ENCODE measurements around the gene ANKDD1A.

ANKDD1A gene

DNA sequence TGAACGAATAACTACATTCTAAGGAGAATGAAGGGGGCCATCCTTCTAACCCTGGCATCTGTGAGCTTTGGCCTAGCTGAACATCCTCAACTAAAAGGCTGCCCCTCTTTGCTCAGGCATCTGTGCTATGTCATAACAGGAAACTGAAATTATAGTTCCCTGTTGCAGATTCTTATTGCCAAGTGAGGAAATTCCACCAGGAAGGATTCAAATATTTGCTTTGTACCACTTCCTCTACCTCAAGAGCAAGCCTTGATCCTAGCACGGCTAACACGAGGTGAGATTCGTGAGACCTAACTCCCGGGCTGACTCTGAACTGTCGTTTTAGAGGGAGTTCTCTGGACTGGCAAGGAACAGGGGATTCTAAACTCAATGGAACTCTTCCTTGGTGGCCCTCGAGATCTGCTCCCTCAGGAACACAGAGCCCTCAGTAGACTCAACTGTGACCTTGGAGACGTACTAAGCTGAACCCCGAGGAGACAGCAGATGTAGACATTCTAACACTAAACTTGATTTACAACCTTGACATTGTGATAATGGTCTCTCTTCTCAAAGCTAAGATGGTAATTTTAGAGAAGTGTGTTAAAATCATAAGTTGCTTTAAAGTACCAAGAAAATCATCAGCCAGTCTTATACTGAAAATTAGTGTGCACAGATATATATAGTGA lies 73.8 kb downstream of the ANKDD1A start:
- Histone ChIP-seq H3K36me3 (ENCODE audit: control insufficient read depth in 2 of 2, insufficient read depth in 1 of 2, low read length in 2 of 2) (no peaks in the 10 kb centered on the region; a peak in 1 of 3 replicates), H3K27ac (ENCODE audit: extremely low read depth, low read depth, low read length) (no peak overlapping the region), H3K4me1 (ENCODE audit: control insufficient read depth, insufficient read depth, low read length) (no peaks in the 10 kb centered on the region), H3K9me3 (ENCODE audit: control insufficient read depth, insufficient read depth, low read depth, low read length) (no peaks in the 10 kb centered on the region), H3K4me3 (ENCODE audit: low read depth, low read length) (no peak overlapping the region)
- POLR2A ChIA-PET = no interaction called here
- TF ChIP-seq TRIM28 (IDR thresholded peaks at IDR 0.05; ENCODE audit: borderline replicate concordance, low read length) = no peak
- TF ChIP-seq ZNF510 (tag by site-specific recombination; IDR thresholded peaks at IDR 0.05; ENCODE audit: insufficient replicate concordance) = no peak
- no peak for TF ChIP-seq MEIS1 (CRISPR knock-in tag; IDR thresholded peaks at IDR 0.05; ENCODE audit: borderline replicate concordance)
- TF ChIP-seq, protein P1, sequence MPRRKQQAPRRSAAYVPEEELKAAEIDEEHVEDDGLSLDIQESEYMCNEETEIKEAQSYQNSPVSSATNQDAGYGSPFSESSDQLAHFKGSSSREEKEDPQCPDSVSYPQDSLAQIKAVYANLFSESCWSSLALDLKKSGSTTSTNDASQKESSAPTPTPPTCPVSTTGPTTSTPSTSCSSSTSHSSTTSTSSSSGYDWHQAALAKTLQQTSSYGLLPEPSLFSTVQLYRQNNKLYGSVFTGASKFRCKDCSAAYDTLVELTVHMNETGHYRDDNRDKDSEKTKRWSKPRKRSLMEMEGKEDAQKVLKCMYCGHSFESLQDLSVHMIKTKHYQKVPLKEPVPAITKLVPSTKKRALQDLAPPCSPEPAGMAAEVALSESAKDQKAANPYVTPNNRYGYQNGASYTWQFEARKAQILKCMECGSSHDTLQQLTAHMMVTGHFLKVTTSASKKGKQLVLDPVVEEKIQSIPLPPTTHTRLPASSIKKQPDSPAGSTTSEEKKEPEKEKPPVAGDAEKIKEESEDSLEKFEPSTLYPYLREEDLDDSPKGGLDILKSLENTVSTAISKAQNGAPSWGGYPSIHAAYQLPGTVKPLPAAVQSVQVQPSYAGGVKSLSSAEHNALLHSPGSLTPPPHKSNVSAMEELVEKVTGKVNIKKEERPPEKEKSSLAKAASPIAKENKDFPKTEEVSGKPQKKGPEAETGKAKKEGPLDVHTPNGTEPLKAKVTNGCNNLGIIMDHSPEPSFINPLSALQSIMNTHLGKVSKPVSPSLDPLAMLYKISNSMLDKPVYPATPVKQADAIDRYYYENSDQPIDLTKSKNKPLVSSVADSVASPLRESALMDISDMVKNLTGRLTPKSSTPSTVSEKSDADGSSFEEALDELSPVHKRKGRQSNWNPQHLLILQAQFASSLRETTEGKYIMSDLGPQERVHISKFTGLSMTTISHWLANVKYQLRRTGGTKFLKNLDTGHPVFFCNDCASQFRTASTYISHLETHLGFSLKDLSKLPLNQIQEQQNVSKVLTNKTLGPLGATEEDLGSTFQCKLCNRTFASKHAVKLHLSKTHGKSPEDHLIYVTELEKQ (tag by site-specific recombination; IDR thresholded peaks at IDR 0.05; ENCODE audit: borderline replicate concordance) = no peak
- no peak for TF ChIP-seq ZNF311 (tag by site-specific recombination; IDR thresholded peaks at IDR 0.05; ENCODE audit: borderline replicate concordance)
- no peak for TF ChIP-seq SALL2 (tag by site-specific recombination; IDR thresholded peaks at IDR 0.05; ENCODE audit: borderline replicate concordance)
- TF ChIP-seq ZNF580 (tag by site-specific recombination; IDR thresholded peaks at IDR 0.05) = no peak
- no peak for TF ChIP-seq ZNF354C (tag by site-specific recombination; IDR thresholded peaks at IDR 0.05; ENCODE audit: borderline replicate concordance, low read depth)
- TF ChIP-seq ZNF23 (tag by site-specific recombination; IDR thresholded peaks at IDR 0.05; ENCODE audit: borderline replicate concordance) = no peak
- CTCF ChIA-PET = no interaction called here

DNA sequence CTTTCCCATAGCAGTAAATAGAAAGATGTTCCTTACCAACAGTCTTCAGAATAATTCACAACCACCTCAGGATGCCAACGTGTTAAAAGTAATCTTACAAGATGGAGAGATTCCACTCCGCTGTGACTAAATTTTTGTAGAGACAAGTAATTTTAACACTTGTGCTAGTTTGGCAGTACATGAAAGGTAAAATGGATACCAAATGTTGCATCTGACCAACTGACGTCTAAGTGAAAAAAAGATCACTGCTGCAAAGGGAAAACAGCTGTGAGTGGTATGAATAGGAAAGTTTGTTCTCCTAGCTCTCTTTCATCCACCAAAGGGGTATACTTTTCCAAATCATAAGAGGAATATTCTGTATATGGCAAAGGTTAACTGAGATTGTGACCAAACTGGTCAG lies 75.4 kb downstream of the ANKDD1A start:
- Histone ChIP-seq H3K36me3 (ENCODE audit: control insufficient read depth in 2 of 2, insufficient read depth in 1 of 2, low read length in 2 of 2) (no peaks in the 10 kb centered on the region; a peak in 1 of 3 replicates), H3K9me3 (ENCODE audit: control insufficient read depth, insufficient read depth, low read depth, low read length) (no peaks in the 10 kb centered on the region), H3K4me1 (ENCODE audit: control insufficient read depth, insufficient read depth, low read length) (no peaks in the 10 kb centered on the region), H3K27ac (ENCODE audit: extremely low read depth, low read depth, low read length) (no peak overlapping the region), H3K4me3 (ENCODE audit: low read depth, low read length) (no peak overlapping the region)
- POLR2A ChIA-PET = no interaction called here
- CTCF ChIA-PET = no interaction called here
- peak; percentile 48; the same call in 1 of the 2 replicates for TF ChIP-seq ZNF133 (tag by site-specific recombination; IDR thresholded peaks at IDR 0.05)
- TF ChIP-seq ZNF585B (tag by site-specific recombination; IDR thresholded peaks at IDR 0.05) = no peak

DNA sequence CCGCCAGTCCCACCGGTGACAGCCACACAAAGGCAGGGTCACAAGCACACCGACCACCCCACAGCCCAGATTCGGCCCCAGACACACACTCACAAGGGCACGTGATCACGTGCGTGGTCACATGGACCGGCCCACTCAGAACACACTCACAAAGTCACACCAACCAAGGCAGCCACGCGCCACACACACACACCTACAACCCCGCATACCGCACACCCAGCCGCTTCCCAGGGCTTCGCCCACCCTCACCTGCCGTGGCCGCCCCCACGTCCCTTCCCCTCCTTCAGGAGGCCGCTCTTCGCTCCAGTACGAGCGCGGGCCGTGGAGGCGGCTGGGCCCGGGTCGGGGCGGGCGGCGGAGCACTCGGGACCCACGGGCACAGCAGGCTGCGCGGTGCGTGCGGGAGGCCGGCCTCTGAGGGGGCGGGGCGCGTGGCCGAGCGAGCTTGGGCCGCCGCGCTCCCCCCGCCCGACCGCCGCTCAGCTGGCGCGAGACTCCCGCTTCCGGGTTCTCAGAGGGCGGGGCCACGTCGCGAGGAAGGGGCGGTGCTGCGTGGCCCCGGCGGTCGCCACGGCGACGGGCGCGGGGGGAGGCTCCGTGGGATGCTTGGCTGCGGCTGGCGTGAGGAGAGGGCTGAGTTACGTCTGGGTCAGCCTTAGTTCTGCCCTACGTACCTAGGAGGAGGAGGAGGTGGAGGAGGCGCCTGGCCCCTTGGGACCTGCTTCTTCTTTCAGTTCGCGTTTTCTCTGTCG lies 77.9 kb downstream of the ANKDD1A start, which contains the start of gene SPG21:
Gene SPG21 (minus strand): TSS at position 499 of the 752 bp plus-strand sequence. CDS start 6,345 bp downstream, outside the sequence.
- Histone ChIP-seq H3K36me3 (ENCODE audit: control insufficient read depth in 2 of 2, insufficient read depth in 1 of 2, low read length in 2 of 2) (no peaks in the 10 kb centered on the region; a peak in 1 of 3 replicates), H3K4me3 (ENCODE audit: low read depth, low read length) (peak within 1 kb of the TSS; percentile 95), H3K4me1 (ENCODE audit: control insufficient read depth, insufficient read depth, low read length) (no peaks in the 10 kb centered on the region), H3K27ac (ENCODE audit: extremely low read depth, low read depth, low read length) (peak within 1 kb of the TSS; percentile 71; the same call in 1 of the 2 replicates), H3K9me3 (ENCODE audit: control insufficient read depth, insufficient read depth, low read depth, low read length) (no peaks in the 10 kb centered on the region)
- POLR2A ChIA-PET = interaction anchor here (0.6 to 0.7 kb wide), 2 partner anchors 69 to 539 kb away, joined by 3 read pairs; no protein-coding TSS in a partner anchor
- CTCF ChIA-PET = no interaction called here
- no peak for TF ChIP-seq YY1 (tag by site-specific recombination; IDR thresholded peaks at IDR 0.05)
- TF ChIP-seq ZNF302 (tag by site-specific recombination; IDR thresholded peaks at IDR 0.05; ENCODE audit: low read depth) = no peak
- no peak for TF ChIP-seq ZNF510 (tag by site-specific recombination; IDR thresholded peaks at IDR 0.05; ENCODE audit: insufficient replicate concordance)
- 0 out of 2 replicates have a peak, but pooled peaks have one; percentile 8 for TF ChIP-seq ZNF146 (tag by site-specific recombination; IDR thresholded peaks at IDR 0.05)
- TF ChIP-seq FEZF1 (tag by site-specific recombination; IDR thresholded peaks at IDR 0.05) = no peak
- TF ChIP-seq ZNF600 (tag by site-specific recombination; IDR thresholded peaks at IDR 0.05) = 0 out of 2 replicates have a peak, but pooled peaks have one; percentile 28
- no peak for TF ChIP-seq ZBTB6 (tag by site-specific recombination; IDR thresholded peaks at IDR 0.05)
- TF ChIP-seq ZNF184 (tag by site-specific recombination; IDR thresholded peaks at IDR 0.05) = no peak
- peak; percentile 67 for TF ChIP-seq SP3 (tag by site-specific recombination; IDR thresholded peaks at IDR 0.05)
- TF ChIP-seq ZNF214 (tag by site-specific recombination; IDR thresholded peaks at IDR 0.05; ENCODE audit: borderline replicate concordance) = no peak
- TF ChIP-seq KLF10 (tag by site-specific recombination; IDR thresholded peaks at IDR 0.05) = peak; percentile 64; the same call in 1 of the 2 replicates
- TF ChIP-seq PRDM6 (tag by site-specific recombination; IDR thresholded peaks at IDR 0.05) = no peak
- peak; percentile 50 for TF ChIP-seq ZIC2 (tag by site-specific recombination; IDR thresholded peaks at IDR 0.05)
- no peak for TF ChIP-seq ZNF664 (tag by site-specific recombination; IDR thresholded peaks at IDR 0.05)

Measured in HEK293 (cell line).